Mammary epithelial cell (primary cell): ENCODE results near the gene CCT5.

Experiments
- CTCF ChIP-seq, 2 donors: IDR thresholded peaks in 1 of 2; conservative IDR thresholded peaks in 1 of 2; 2 replicates each; pipeline ENCODE4 v1.5.1; 2011 to 2012; ENCODE audit warnings: inconsistent platforms in 2 of 2, low read length in 2 of 2, mild to moderate bottlenecking in 2 of 2, control low read depth in 1 of 2, low read depth in 1 of 2; ENCODE audit not compliant: insufficient read depth in 1 of 2; ENCODE audit errors: extremely low read depth in 1 of 2
- EZH2 ChIP-seq: IDR thresholded peaks from 2 replicates; pipeline ENCODE4 v1.6.1; 2012; ENCODE audit warnings: low read length, inconsistent platforms, borderline replicate concordance

- TF ChIP-seq CTCF (conservative IDR thresholded peaks at IDR 0.05 in 1 of 2, IDR thresholded peaks at IDR 0.05 in 1 of 2; ENCODE audit: extremely low read depth in 1 of 2, insufficient read depth in 1 of 2, low read depth in 1 of 2, low read length in 2 of 2), result no peak
- TF ChIP-seq EZH2, result no peak
Measured at GRCh38 chr5:10235350-10235749, 14.7 kb upstream of the CCT5 start.
